Measurements from ENCODE around the gene MON1B. TPM values are rescaled to one million over a fixed set of nuclear protein-coding genes. Genes with fewer than 3 reads are reported as not detected.

MON1B gene
- total and polyA plus RNA-seq, 10 of the 15 experiments (the other 5 are each of a cell fraction or from before 2014, with no cell fraction given), result 5.7 to 64.5 (median 21.7) TPM

GRCh38 chr16:77171745-77172635 is 19.0 kb upstream of the MON1B start (continued):
- TF ChIP-seq, protein P1, sequence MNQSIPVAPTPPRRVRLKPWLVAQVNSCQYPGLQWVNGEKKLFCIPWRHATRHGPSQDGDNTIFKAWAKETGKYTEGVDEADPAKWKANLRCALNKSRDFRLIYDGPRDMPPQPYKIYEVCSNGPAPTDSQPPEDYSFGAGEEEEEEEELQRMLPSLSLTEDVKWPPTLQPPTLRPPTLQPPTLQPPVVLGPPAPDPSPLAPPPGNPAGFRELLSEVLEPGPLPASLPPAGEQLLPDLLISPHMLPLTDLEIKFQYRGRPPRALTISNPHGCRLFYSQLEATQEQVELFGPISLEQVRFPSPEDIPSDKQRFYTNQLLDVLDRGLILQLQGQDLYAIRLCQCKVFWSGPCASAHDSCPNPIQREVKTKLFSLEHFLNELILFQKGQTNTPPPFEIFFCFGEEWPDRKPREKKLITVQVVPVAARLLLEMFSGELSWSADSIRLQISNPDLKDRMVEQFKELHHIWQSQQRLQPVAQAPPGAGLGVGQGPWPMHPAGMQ (IDR thresholded peaks at IDR 0.05; ENCODE audit: borderline replicate concordance), result no peak
- TF ChIP-seq RAD21 (IDR thresholded peaks at IDR 0.05; ENCODE audit: insufficient read depth, low read depth, low read length), result peak; percentile 81
- no peak for TF ChIP-seq POU2F2 (IDR thresholded peaks at IDR 0.05; ENCODE audit: borderline replicate concordance, low read depth, low read length)
- no peak for TF ChIP-seq POLR2AphosphoS2 (IDR thresholded peaks at IDR 0.05; ENCODE audit: low read depth, low read length)
- TF ChIP-seq ZZZ3 (IDR thresholded peaks at IDR 0.05; ENCODE audit: control insufficient read depth, insufficient read length, low read depth), result no peak
- TF ChIP-seq ZBTB4 (CRISPR knock-in tag; IDR thresholded peaks at IDR 0.05), result no peak
- TF ChIP-seq SREBF1 (IDR thresholded peaks at IDR 0.05; ENCODE audit: low read length), result no peak
- TF ChIP-seq, protein P2, sequence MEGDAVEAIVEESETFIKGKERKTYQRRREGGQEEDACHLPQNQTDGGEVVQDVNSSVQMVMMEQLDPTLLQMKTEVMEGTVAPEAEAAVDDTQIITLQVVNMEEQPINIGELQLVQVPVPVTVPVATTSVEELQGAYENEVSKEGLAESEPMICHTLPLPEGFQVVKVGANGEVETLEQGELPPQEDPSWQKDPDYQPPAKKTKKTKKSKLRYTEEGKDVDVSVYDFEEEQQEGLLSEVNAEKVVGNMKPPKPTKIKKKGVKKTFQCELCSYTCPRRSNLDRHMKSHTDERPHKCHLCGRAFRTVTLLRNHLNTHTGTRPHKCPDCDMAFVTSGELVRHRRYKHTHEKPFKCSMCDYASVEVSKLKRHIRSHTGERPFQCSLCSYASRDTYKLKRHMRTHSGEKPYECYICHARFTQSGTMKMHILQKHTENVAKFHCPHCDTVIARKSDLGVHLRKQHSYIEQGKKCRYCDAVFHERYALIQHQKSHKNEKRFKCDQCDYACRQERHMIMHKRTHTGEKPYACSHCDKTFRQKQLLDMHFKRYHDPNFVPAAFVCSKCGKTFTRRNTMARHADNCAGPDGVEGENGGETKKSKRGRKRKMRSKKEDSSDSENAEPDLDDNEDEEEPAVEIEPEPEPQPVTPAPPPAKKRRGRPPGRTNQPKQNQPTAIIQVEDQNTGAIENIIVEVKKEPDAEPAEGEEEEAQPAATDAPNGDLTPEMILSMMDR (IDR thresholded peaks at IDR 0.05 in 2 of 3, conservative IDR thresholded peaks at IDR 0.05 in 1 of 3; ENCODE audit: control insufficient read depth in 2 of 3, extremely low read depth in 1 of 3, insufficient read depth in 1 of 3, low read depth in 3 of 3, low read length in 3 of 3), result peak; percentile 54 to 71 (median 68)
- TF ChIP-seq IRF3 (IDR thresholded peaks at IDR 0.05), result no peak
- TF ChIP-seq IKZF1 (conservative IDR thresholded peaks at IDR 0.05), result no peak
- no peak for TF ChIP-seq ZBTB11 (CRISPR knock-in tag; IDR thresholded peaks at IDR 0.05)
- TF ChIP-seq JUNB (IDR thresholded peaks at IDR 0.05), result no peak
- TF ChIP-seq, protein P3, sequence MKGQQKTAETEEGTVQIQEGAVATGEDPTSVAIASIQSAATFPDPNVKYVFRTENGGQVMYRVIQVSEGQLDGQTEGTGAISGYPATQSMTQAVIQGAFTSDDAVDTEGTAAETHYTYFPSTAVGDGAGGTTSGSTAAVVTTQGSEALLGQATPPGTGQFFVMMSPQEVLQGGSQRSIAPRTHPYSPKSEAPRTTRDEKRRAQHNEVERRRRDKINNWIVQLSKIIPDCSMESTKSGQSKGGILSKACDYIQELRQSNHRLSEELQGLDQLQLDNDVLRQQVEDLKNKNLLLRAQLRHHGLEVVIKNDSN (IDR thresholded peaks at IDR 0.05; ENCODE audit: borderline replicate concordance, extremely low read length, insufficient read depth, low read depth, low read length), result no peak

All from GM12878 (cell line).